Neural cell (in vitro differentiated cells): ENCODE data around the gene FHOD3. TPM values are rescaled to one million over a fixed set of nuclear protein-coding genes. Genes with fewer than 3 reads are reported as not detected.

Source experiments
- polyA plus RNA-seq: library from polyadenylated mRNA; depleted of rRNA; stranded (reverse); fragments of >200 nt; gene quantifications from 2 replicates; pipeline ENCODE4 v1.2.3, GENCODE V29; 2014

Gene FHOD3
- polyA plus RNA-seq, 1 donor from 2014 or later: 19.4 TPM

Other genes with a start within 250 kb of the FHOD3 start
- gene RPRD1A, start 230.2 kb upstream of the FHOD3 start, polyA plus RNA-seq: 129 and 136 TPM in 2 replicates
- gene SLC39A6, start 168.4 kb upstream of the FHOD3 start, polyA plus RNA-seq: 260 and 298 TPM in 2 replicates
- gene ELP2, start 167.8 kb upstream of the FHOD3 start, polyA plus RNA-seq: 77.1 and 83.6 TPM in 2 replicates
- not detected in 2 replicates for gene MOCOS, start 110.2 kb upstream of the FHOD3 start, polyA plus RNA-seq